DND-41 (cell line): ENCODE results near the gene MAP3K15.

ENCODE experiments used
- ATAC-seq: fragments of 200-7000 bp; cut with Tn5 transposase; 3 replicates; pipeline ENCODE4 v1.9.1; 2021; ENCODE audit warnings: low read depth; ENCODE audit not compliant: insufficient read depth
- DNase-seq: peaks from one replicate; pipeline ENCODE4 v3.0.0-alpha.2; 2020
- H2AFZ ChIP-seq: 2 replicates; pipeline ENCODE4 v1.6.0; 2012; ENCODE audit warnings: low read depth, low read length
- H3K27ac ChIP-seq: 2 replicates; pipeline ENCODE4 v1.5.1; 2012; ENCODE audit warnings: low read length, inconsistent platforms
- H3K27me3 ChIP-seq: fragments of 200-600 bp; sonication (generic); 2 replicates; pipeline ENCODE4 v1.6.0; 2012; ENCODE audit warnings: low read length, mild to moderate bottlenecking, inconsistent platforms; ENCODE audit not compliant: insufficient read depth, poor library complexity
- H3K36me3 ChIP-seq: 2 replicates; pipeline ENCODE4 v1.5.1; 2012; ENCODE audit warnings: low read length, inconsistent platforms; ENCODE audit not compliant: insufficient read depth
- H3K4me1 ChIP-seq: 2 replicates; pipeline ENCODE4 v1.5.1; 2012; ENCODE audit warnings: mild to moderate bottlenecking, low read length; ENCODE audit not compliant: insufficient read depth
- H3K4me2 ChIP-seq: 2 replicates; pipeline ENCODE4 v1.6.0; 2012; ENCODE audit warnings: mild to moderate bottlenecking, moderate library complexity, low read length, inconsistent platforms; ENCODE audit not compliant: insufficient read depth
- H3K4me3 ChIP-seq, 2 experiments: fragments of 200-600 bp in 1 of 2; shearing (Covaris generic) in 1 of 2; 2 replicates each; pipeline ENCODE4 v1.5.1; 2012 to 2016; ENCODE audit warnings: inconsistent platforms in 2 of 2, low read length in 2 of 2, mild to moderate bottlenecking in 2 of 2, low read depth in 1 of 2, moderate library complexity in 1 of 2
- H3K79me2 ChIP-seq: 2 replicates; pipeline ENCODE4 v1.6.0; 2012; ENCODE audit warnings: low read length, inconsistent platforms; ENCODE audit not compliant: insufficient read depth
- H3K9ac ChIP-seq: 2 replicates; pipeline ENCODE4 v1.6.0; 2012; ENCODE audit warnings: low read depth, mild to moderate bottlenecking, inconsistent platforms, low read length, moderate library complexity
- H3K9me3 ChIP-seq: 2 replicates; pipeline ENCODE4 v1.5.1; 2012; ENCODE audit warnings: low read length, moderate library complexity, mild to moderate bottlenecking, inconsistent platforms; ENCODE audit not compliant: insufficient read depth, severe bottlenecking
- H4K20me1 ChIP-seq: 2 replicates; pipeline ENCODE4 v1.6.0; 2012; ENCODE audit warnings: low read length; ENCODE audit not compliant: insufficient read depth
- EZH2 ChIP-seq: IDR thresholded peaks from 3 replicates; pipeline ENCODE4 v1.6.1; 2012; ENCODE audit warnings: borderline replicate concordance, low read depth, mild to moderate bottlenecking, moderate library complexity, low read length, inconsistent platforms; ENCODE audit not compliant: severe bottlenecking
- TF ChIP-seq, protein P1 (sequence below): IDR thresholded peaks from 2 replicates; pipeline ENCODE4 v1.5.1; 2012; ENCODE audit warnings: borderline replicate concordance, low read length, moderate library complexity, mild to moderate bottlenecking; ENCODE audit not compliant: poor library complexity, severe bottlenecking; ENCODE audit errors: extremely low read depth

Gene MAP3K15

DNA sequence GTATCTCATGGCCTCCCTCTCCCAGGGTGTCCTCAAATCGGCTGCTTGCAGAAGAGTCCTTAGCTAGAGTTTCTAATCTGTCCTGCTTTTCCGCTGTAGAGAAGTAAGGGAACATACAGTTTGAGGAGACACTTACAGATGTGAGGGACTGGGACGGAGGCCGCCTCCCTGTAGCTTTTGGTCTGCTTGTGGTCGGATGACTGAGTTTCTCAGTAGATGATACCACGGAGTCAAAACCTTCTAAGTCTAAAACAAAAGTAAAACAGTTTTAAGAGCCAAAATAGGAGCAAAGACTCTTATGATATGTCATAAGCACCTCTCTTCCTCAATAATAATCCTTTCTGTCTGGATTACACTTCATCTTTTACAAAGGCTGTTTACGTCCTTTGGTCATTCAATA is 34.5 kb upstream of the MAP3K15 start:
- H3K9ac ChIP-seq, result no peak overlapping the region
- H3K27ac ChIP-seq, result no peak overlapping the region
- no peaks in the 10 kb centered on the region for H3K4me1 ChIP-seq
- no peak overlapping the region for H3K4me2 ChIP-seq
- H3K4me3 ChIP-seq, result no peak overlapping the region
- H4K20me1 ChIP-seq, result no peaks in the 10 kb centered on the region
- H3K79me2 ChIP-seq, result no peaks in the 10 kb centered on the region
- TF ChIP-seq, protein P1, sequence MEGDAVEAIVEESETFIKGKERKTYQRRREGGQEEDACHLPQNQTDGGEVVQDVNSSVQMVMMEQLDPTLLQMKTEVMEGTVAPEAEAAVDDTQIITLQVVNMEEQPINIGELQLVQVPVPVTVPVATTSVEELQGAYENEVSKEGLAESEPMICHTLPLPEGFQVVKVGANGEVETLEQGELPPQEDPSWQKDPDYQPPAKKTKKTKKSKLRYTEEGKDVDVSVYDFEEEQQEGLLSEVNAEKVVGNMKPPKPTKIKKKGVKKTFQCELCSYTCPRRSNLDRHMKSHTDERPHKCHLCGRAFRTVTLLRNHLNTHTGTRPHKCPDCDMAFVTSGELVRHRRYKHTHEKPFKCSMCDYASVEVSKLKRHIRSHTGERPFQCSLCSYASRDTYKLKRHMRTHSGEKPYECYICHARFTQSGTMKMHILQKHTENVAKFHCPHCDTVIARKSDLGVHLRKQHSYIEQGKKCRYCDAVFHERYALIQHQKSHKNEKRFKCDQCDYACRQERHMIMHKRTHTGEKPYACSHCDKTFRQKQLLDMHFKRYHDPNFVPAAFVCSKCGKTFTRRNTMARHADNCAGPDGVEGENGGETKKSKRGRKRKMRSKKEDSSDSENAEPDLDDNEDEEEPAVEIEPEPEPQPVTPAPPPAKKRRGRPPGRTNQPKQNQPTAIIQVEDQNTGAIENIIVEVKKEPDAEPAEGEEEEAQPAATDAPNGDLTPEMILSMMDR, result no peak
- no peak for TF ChIP-seq EZH2
- H3K36me3 ChIP-seq, result peaks cover 37% of the 10 kb centered on the region
- H3K9me3 ChIP-seq, result no peaks in the 10 kb centered on the region
- no peaks in the 10 kb centered on the region for H3K27me3 ChIP-seq
- ATAC-seq (no peak), DNase-seq (no peak)
- H2AFZ ChIP-seq, result no peak overlapping the region

DNA sequence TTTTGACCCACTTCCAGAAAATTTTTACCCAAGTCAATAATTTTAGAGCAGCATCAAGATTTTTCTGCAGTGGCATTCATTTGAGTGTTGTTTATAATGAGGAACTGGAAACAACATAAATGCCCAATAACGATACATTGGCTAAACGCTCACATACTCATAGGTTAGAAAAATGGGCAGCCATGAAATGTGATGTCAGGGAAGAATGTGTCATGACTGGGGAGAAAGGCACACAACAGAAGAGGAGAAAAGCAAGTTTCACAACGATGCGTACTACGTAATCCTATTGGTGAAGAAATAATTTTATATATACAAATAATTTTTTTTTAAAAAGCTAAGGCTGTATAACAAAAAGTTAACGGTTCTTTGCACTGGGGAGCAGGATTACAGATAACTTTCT is 33.6 kb upstream of the MAP3K15 start:
- no peaks in the 10 kb centered on the region for H3K27me3 ChIP-seq
- no peak overlapping the region for H3K9ac ChIP-seq
- H3K27ac ChIP-seq, result no peak overlapping the region
- no peak for ATAC-seq
- DNase-seq, result no peak
- H3K4me1 ChIP-seq, result no peaks in the 10 kb centered on the region
- H4K20me1 ChIP-seq, result no peaks in the 10 kb centered on the region
- no peak overlapping the region for H3K4me2 ChIP-seq
- H3K9me3 ChIP-seq, result no peaks in the 10 kb centered on the region
- TF ChIP-seq, protein P1, result no peak
- TF ChIP-seq EZH2, result no peak
- no peak overlapping the region for H3K4me3 ChIP-seq
- no peak overlapping the region for H2AFZ ChIP-seq
- H3K36me3 ChIP-seq, result peaks cover 44% of the 10 kb centered on the region
- no peaks in the 10 kb centered on the region for H3K79me2 ChIP-seq

DNA sequence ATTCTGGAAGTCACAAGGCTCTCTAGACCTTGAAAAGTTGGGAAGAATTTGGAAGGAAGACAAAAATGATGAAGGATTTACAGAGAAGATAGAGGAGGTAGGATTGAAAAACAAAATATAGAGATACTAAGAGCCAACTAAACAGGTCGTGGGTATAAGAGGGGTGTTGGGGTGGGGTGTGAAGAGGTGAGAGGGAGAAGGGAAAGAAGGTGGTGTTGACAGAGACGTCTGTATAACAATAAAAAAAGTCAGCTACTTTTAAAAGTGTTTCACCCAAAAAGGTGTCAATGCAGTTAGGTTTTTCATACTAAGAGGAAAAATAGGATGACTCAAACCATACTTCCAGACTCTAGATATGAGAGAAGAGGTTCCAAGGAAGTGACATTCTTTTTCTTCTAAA is 33.0 kb upstream of the MAP3K15 start:
- Histone ChIP-seq H3K9me3 (no peaks in the 10 kb centered on the region), H2AFZ (no peak overlapping the region), H4K20me1 (no peaks in the 10 kb centered on the region), H3K36me3 (peaks cover 47% of the 10 kb centered on the region), H3K9ac (no peak overlapping the region), H3K79me2 (no peaks in the 10 kb centered on the region), H3K4me3 (no peak overlapping the region), H3K27me3 (no peaks in the 10 kb centered on the region), H3K27ac (no peak overlapping the region), H3K4me2 (no peak overlapping the region), H3K4me1 (no peaks in the 10 kb centered on the region)
- TF ChIP-seq EZH2, result no peak
- TF ChIP-seq, protein P1, result no peak
- DNase-seq, result no peak
- ATAC-seq, result no peak

DNA sequence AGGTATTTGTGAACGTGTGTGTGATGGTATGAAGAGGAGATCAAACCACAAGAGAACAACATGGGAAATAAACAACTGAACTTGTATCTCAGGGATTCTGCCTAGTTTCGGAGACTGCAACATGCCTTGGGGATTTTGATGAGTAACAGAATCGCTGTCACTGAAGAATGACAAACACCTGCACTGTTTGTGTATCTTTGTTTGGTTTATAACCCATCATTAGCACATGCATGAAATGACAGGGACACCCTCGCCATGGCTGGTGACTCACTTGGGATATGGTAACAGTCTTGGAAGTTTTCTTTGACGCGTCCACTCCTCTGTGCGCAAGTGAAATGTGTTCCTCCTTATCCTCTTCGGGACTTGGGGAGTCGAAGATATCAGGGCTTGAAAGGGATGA is 30.3 kb upstream of the MAP3K15 start:
- Histone ChIP-seq H3K36me3 (peaks cover 67% of the 10 kb centered on the region), H2AFZ (no peak overlapping the region), H3K27me3 (no peaks in the 10 kb centered on the region), H3K79me2 (no peaks in the 10 kb centered on the region), H3K4me3 (no peak overlapping the region), H3K9me3 (no peaks in the 10 kb centered on the region), H3K9ac (no peak overlapping the region), H4K20me1 (no peaks in the 10 kb centered on the region), H3K4me1 (no peaks in the 10 kb centered on the region), H3K4me2 (no peak overlapping the region), H3K27ac (no peak overlapping the region)
- ATAC-seq (no peak), DNase-seq (no peak)
- TF ChIP-seq, protein P1, result no peak
- no peak for TF ChIP-seq EZH2
